Suprapubic skin (tissue), 4 donors: ENCODE results near the gene TMEM235. TPM values are rescaled to one million over a fixed set of nuclear protein-coding genes. Genes with fewer than 3 reads are reported as not detected.

Experiments used
- DNase-seq, 2 donors: peaks; one replicate each; pipeline ENCODE4 v3.0.0-alpha.2; 2019; ENCODE audit warnings: low spot score in 2 of 2
- H3K27ac ChIP-seq: fragments of 200-600 bp; sonication (generic); one replicate; pipeline ENCODE4 v1.5.1; 2019
- H3K27me3 ChIP-seq: fragments of 200-600 bp; sonication (generic); one replicate; pipeline ENCODE4 v1.5.1; 2019
- H3K36me3 ChIP-seq: fragments of 200-600 bp; sonication (generic); one replicate; pipeline ENCODE4 v1.5.1; 2019
- H3K4me1 ChIP-seq: fragments of 200-600 bp; sonication (generic); one replicate; pipeline ENCODE4 v1.5.1; 2019
- H3K4me3 ChIP-seq: fragments of 200-600 bp; sonication (generic); one replicate; pipeline ENCODE4 v1.5.1; 2019; ENCODE audit warnings: mild to moderate bottlenecking
- H3K9me3 ChIP-seq: fragments of 200-600 bp; sonication (generic); one replicate; pipeline ENCODE4 v1.5.1; 2019
- EP300 ChIP-seq: sonication (generic); formaldehyde crosslinking; IDR thresholded peaks from one replicate; pipeline ENCODE4 v1.6.1; 2017; ENCODE audit warnings: antibody characterized with exemption
- POLR2A ChIP-seq, 2 donors: fragments of 450-650 bp; IDR thresholded peaks; one replicate each; pipeline ENCODE4 v1.6.1; 2017; ENCODE audit warnings: antibody characterized with exemption in 2 of 2, mild to moderate bottlenecking in 2 of 2, moderate library complexity in 2 of 2
- POLR2AphosphoS5 ChIP-seq, 3 donors: sonication (generic); formaldehyde crosslinking; IDR thresholded peaks; one replicate each; pipeline ENCODE4 v1.6.1; 2017; ENCODE audit warnings: antibody characterized with exemption in 3 of 3
- WGBS: methylation state at CpG from one replicate; pipeline ENCODE4 v1.1.5; 2018; 5-methylcytosine and 5-hydroxymethylcytosine counted together
- total RNA-seq, 4 donors: library from RNA; depleted of rRNA; stranded (reverse); fragments of >200 nt; gene quantifications; one replicate each; pipeline ENCODE4 v1.1.0, GENCODE V29; 2016
- TF ChIP-seq, protein P1 (sequence below), 2 donors: fragments of 200-600 bp in 1 of 2; fragments of 450-650 bp in 1 of 2; sonication (generic) in 1 of 2; IDR thresholded peaks; one replicate each; pipeline ENCODE4 v1.5.1; 2016 to 2019; ENCODE audit warnings: antibody characterized with exemption in 2 of 2, mild to moderate bottlenecking in 1 of 2, moderate library complexity in 1 of 2

The TMEM235 gene
- total RNA-seq, 4 donors from 2014 or later, result not detected

- Histone ChIP-seq H3K27ac (no peak overlapping the region), H3K36me3 (peaks cover 23% of the 10 kb centered on the region), H3K4me3 (no peak overlapping the region), H3K4me1 (no peaks in the 10 kb centered on the region), H3K9me3 (no peaks in the 10 kb centered on the region), H3K27me3 (no peaks in the 10 kb centered on the region)
- TF ChIP-seq, protein P1, sequence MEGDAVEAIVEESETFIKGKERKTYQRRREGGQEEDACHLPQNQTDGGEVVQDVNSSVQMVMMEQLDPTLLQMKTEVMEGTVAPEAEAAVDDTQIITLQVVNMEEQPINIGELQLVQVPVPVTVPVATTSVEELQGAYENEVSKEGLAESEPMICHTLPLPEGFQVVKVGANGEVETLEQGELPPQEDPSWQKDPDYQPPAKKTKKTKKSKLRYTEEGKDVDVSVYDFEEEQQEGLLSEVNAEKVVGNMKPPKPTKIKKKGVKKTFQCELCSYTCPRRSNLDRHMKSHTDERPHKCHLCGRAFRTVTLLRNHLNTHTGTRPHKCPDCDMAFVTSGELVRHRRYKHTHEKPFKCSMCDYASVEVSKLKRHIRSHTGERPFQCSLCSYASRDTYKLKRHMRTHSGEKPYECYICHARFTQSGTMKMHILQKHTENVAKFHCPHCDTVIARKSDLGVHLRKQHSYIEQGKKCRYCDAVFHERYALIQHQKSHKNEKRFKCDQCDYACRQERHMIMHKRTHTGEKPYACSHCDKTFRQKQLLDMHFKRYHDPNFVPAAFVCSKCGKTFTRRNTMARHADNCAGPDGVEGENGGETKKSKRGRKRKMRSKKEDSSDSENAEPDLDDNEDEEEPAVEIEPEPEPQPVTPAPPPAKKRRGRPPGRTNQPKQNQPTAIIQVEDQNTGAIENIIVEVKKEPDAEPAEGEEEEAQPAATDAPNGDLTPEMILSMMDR (IDR thresholded peaks at IDR 0.05), result no peak
- TF ChIP-seq POLR2AphosphoS5 (IDR thresholded peaks at IDR 0.05) (no peak), EP300 (no peak), POLR2A (IDR thresholded peaks at IDR 0.05) (no peak)
- WGBS, result 76% methylated on average over 3 of the region's 3 CpGs
- no peak for DNase-seq
Observed at GRCh38 chr17:78208486-78208885, 22.9 kb upstream of the TMEM235 start.

DNA sequence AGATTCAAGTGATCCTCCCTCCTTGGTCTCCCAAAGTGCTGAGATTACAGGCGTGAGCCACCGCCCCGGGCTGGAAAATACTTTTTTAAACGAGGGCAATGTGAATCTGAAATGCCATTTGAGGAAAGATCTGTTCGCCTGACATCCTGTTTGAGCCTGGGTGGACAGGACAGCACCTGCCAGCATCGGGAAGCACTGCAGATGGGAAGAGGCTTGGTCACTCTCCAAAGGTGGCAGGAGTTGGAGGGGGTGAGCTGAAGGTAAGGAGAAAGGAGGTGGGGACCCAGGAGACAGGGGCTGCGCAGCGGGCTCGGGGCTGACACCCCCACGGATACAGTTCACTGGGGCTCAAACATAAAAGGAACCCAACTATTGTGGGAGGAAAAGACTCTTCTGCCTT lies 21.3 kb upstream of the TMEM235 start:
- TF ChIP-seq POLR2AphosphoS5 (IDR thresholded peaks at IDR 0.05) (no peak), POLR2A (IDR thresholded peaks at IDR 0.05) (no peak), EP300 (no peak)
- TF ChIP-seq, protein P1 (IDR thresholded peaks at IDR 0.05), result no peak
- Histone ChIP-seq H3K27me3 (no peaks in the 10 kb centered on the region), H3K36me3 (peaks cover 10% of the 10 kb centered on the region), H3K9me3 (no peaks in the 10 kb centered on the region), H3K4me3 (no peak overlapping the region), H3K27ac (no peak overlapping the region), H3K4me1 (peaks cover 9% of the 10 kb centered on the region)
- DNase-seq, result no peak
- WGBS, result 80% methylated on average over 10 of the region's 10 CpGs

- 61% methylated on average over 11 of the region's 11 CpGs for WGBS
- H3K27me3 ChIP-seq, result no peaks in the 10 kb centered on the region
- TF ChIP-seq POLR2A (IDR thresholded peaks at IDR 0.05), result no peak
- no peak for TF ChIP-seq POLR2AphosphoS5 (IDR thresholded peaks at IDR 0.05)
- TF ChIP-seq EP300, result no peak
- TF ChIP-seq, protein P1 (IDR thresholded peaks at IDR 0.05), result no peak
- no peak overlapping the region for H3K27ac ChIP-seq
- no peak overlapping the region for H3K4me3 ChIP-seq
- no peak for DNase-seq
- peaks cover 6% of the 10 kb centered on the region for H3K36me3 ChIP-seq
- no peaks in the 10 kb centered on the region for H3K9me3 ChIP-seq
- H3K4me1 ChIP-seq, result peaks cover 9% of the 10 kb centered on the region
Observed at GRCh38 chr17:78211032-78211431, 20.4 kb upstream of the TMEM235 start.

GRCh38 chr17:78214016-78214705 lies 17.3 kb upstream of the TMEM235 start, which contains the start of gene BIRC5:
Gene BIRC5, plus strand, starts transcription at chr17:78214253. Its CDS starts 64 bp downstream, at chr17:78214317.
- no peaks in the 10 kb centered on the region for H3K9me3 ChIP-seq
- no peaks in the 10 kb centered on the region for H3K27me3 ChIP-seq
- peak within 1 kb of the TSS; percentile 61 for H3K4me3 ChIP-seq
- peak; percentile 89 to 93 for DNase-seq
- WGBS, result 1% methylated on average over 34 of the region's 60 CpGs
- H3K4me1 ChIP-seq, result peaks cover 9% of the 10 kb centered on the region
- H3K36me3 ChIP-seq, result no peaks in the 10 kb centered on the region
- H3K27ac ChIP-seq, result no peak within 1 kb of the TSS
- TF ChIP-seq POLR2A (IDR thresholded peaks at IDR 0.05) (no peak), POLR2AphosphoS5 (IDR thresholded peaks at IDR 0.05) (peak in 1 of 3 donors; percentile 87)

DNA sequence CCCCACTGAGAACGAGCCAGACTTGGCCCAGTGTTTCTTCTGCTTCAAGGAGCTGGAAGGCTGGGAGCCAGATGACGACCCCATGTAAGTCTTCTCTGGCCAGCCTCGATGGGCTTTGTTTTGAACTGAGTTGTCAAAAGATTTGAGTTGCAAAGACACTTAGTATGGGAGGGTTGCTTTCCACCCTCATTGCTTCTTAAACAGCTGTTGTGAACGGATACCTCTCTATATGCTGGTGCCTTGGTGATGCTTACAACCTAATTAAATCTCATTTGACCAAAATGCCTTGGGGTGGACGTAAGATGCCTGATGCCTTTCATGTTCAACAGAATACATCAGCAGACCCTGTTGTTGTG lies 16.7 kb upstream of the TMEM235 start:
- Histone ChIP-seq H3K9me3 (no peaks in the 10 kb centered on the region), H3K27ac (no peak overlapping the region), H3K27me3 (no peaks in the 10 kb centered on the region), H3K36me3 (no peaks in the 10 kb centered on the region), H3K4me1 (peaks cover 9% of the 10 kb centered on the region), H3K4me3 (peak overlapping the region; percentile 61)
- TF ChIP-seq POLR2AphosphoS5 (IDR thresholded peaks at IDR 0.05) (no peak), POLR2A (IDR thresholded peaks at IDR 0.05) (no peak), EP300 (no peak)
- TF ChIP-seq, protein P1 (IDR thresholded peaks at IDR 0.05), result no peak
- 19% methylated on average over 5 of the region's 5 CpGs for WGBS
- no peak for DNase-seq
